ENCODE results near the gene NAGLU. TPM values are rescaled to one million over a fixed set of nuclear protein-coding genes. Genes with fewer than 3 reads are reported as not detected.

The NAGLU gene
- total and polyA plus RNA-seq, 2 experiments from 2014 or later = 76.4 to 121 TPM

DNA sequence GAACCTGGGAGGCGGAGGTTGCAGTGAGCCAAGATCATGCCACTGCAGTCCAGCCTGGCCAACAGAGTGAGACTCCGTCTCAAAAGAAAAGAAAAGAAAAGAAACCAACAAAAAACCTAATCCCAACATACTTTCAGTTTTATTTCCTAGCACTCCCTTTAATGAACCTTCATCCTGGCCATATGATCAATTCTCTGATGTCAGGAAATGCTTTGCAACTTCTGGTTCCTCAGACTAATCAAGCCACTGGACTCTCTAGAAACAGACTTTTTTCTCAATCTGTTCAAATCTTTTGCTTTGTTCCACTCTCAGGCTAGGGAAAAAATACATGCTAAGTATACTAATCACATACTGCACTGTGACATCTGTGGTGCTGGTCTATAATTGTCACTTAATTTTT, 54.8 kb downstream of the NAGLU start:
- TF ChIP-seq, protein P1, sequence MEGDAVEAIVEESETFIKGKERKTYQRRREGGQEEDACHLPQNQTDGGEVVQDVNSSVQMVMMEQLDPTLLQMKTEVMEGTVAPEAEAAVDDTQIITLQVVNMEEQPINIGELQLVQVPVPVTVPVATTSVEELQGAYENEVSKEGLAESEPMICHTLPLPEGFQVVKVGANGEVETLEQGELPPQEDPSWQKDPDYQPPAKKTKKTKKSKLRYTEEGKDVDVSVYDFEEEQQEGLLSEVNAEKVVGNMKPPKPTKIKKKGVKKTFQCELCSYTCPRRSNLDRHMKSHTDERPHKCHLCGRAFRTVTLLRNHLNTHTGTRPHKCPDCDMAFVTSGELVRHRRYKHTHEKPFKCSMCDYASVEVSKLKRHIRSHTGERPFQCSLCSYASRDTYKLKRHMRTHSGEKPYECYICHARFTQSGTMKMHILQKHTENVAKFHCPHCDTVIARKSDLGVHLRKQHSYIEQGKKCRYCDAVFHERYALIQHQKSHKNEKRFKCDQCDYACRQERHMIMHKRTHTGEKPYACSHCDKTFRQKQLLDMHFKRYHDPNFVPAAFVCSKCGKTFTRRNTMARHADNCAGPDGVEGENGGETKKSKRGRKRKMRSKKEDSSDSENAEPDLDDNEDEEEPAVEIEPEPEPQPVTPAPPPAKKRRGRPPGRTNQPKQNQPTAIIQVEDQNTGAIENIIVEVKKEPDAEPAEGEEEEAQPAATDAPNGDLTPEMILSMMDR (IDR thresholded peaks at IDR 0.05; ENCODE audit: poor library complexity) = no peak
- TF ChIP-seq EZH2phosphoT487 (IDR thresholded peaks at IDR 0.05; ENCODE audit: low read depth, severe bottlenecking, unreplicated experiment) = no peak
- TF ChIP-seq EZH2 (IDR thresholded peaks at IDR 0.05; ENCODE audit: borderline replicate concordance) = no peak
- Histone ChIP-seq H3K27me3 (no peaks in the 10 kb centered on the region), H2AFZ (no peak overlapping the region), H3K27ac (no peak overlapping the region), H3K4me3 (no peak overlapping the region), H3K79me2 (peaks cover 31% of the 10 kb centered on the region), H3K4me1 (ENCODE audit: insufficient read depth) (no peaks in the 10 kb centered on the region), H3K9me2 (replicated peaks; ENCODE audit: insufficient read depth) (no peaks in the 10 kb centered on the region), H3K36me3 (replicated peaks; ENCODE audit: insufficient read depth, low read depth) (no peaks in the 10 kb centered on the region), H3K4me2 (no peak overlapping the region), H3K9me3 (ENCODE audit: low read depth) (no peaks in the 10 kb centered on the region), H4K20me1 (ENCODE audit: insufficient read depth, poor library complexity, severe bottlenecking) (no peaks in the 10 kb centered on the region)
- 90% methylated on average over 2 of the region's 2 CpGs for WGBS (ENCODE audit: low lambda C conversion rate, missing lambda C conversion rate)
- no peak for DNase-seq (ENCODE audit: low spot score)

DNA sequence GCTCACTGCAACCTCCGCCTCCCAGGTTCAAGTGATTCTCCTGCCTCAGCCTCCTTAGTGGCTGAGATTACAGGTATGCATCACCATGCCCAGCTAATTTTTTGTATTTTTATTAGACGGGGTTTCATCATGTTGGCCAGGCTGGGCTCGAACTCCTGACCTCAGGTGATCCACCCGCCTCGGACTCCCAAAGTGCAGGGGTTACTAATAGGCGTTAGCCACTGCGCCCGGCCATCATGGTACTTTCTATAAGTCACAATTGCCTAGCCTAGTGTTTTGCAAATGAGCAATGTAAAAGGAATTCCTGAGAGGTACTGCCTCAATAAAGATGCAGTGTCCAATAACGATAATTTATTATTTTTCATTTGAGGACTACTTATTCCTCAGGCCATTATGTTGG, 55.4 kb downstream of the NAGLU start:
- TF ChIP-seq EZH2 (IDR thresholded peaks at IDR 0.05; ENCODE audit: borderline replicate concordance) = no peak
- TF ChIP-seq, protein P1 (IDR thresholded peaks at IDR 0.05; ENCODE audit: poor library complexity) = no peak
- TF ChIP-seq EZH2phosphoT487 (IDR thresholded peaks at IDR 0.05; ENCODE audit: low read depth, severe bottlenecking, unreplicated experiment) = no peak
- H2AFZ ChIP-seq = no peak overlapping the region
- H3K4me2 ChIP-seq = no peak overlapping the region
- H3K79me2 ChIP-seq = peaks cover 34% of the 10 kb centered on the region
- no peak overlapping the region for H3K27ac ChIP-seq
- H3K36me3 ChIP-seq (replicated peaks; ENCODE audit: insufficient read depth, low read depth) = no peaks in the 10 kb centered on the region
- no peaks in the 10 kb centered on the region for H3K9me3 ChIP-seq (ENCODE audit: low read depth)
- no peaks in the 10 kb centered on the region for H3K27me3 ChIP-seq
- no peak for DNase-seq (ENCODE audit: low spot score)
- 96% methylated on average over 9 of the region's 9 CpGs for WGBS (ENCODE audit: low lambda C conversion rate, missing lambda C conversion rate)
- no peaks in the 10 kb centered on the region for H3K4me1 ChIP-seq (ENCODE audit: insufficient read depth)
- no peaks in the 10 kb centered on the region for H4K20me1 ChIP-seq (ENCODE audit: insufficient read depth, poor library complexity, severe bottlenecking)
- no peak overlapping the region for H3K4me3 ChIP-seq
- no peaks in the 10 kb centered on the region for H3K9me2 ChIP-seq (replicated peaks; ENCODE audit: insufficient read depth)

Small RNA genes lying within 50 kb of the gene (microRNA-seq; reads per million reads assigned to microRNA genes)
- 12.5 reads per million, percentile 28 among the genes with 10 or more reads in this experiment for gene MIR5010
- 1.3 reads per million for gene MIR548AT

Small RNA genes lying within 50 kb of the gene (small RNA-seq; reads per million reads assigned to genes)
- 0.16 reads per million for gene MIR548AT

Other genes starting within 250 kb of the NAGLU start
- 5.5 and 6.5 TPM in 2 replicates for gene STAT5A, start 247.7 kb upstream of the NAGLU start, total RNA-seq
- gene STAT5A, start 247.7 kb upstream of the NAGLU start, polyA plus RNA-seq = 3.5 and 6.1 TPM in 2 replicates
- 154 and 163 TPM in 2 replicates for gene STAT3, start 147.8 kb upstream of the NAGLU start, total RNA-seq
- 152 and 157 TPM in 2 replicates for gene STAT3, start 147.8 kb upstream of the NAGLU start, polyA plus RNA-seq
- 69.9 and 85.8 TPM in 2 replicates for gene CAVIN1, start 113.0 kb upstream of the NAGLU start, total RNA-seq
- 96.5 and 111 TPM in 2 replicates for gene CAVIN1, start 113.0 kb upstream of the NAGLU start, polyA plus RNA-seq
- gene ATP6V0A1, start 77.4 kb upstream of the NAGLU start, total RNA-seq = 58.3 and 71.4 TPM in 2 replicates
- 63.4 and 65.2 TPM in 2 replicates for gene ATP6V0A1, start 77.4 kb upstream of the NAGLU start, polyA plus RNA-seq
- gene HSD17B1, start 16.7 kb downstream of the NAGLU start, total RNA-seq = 0.12 and 2.7 TPM in 2 replicates
- gene HSD17B1, start 16.7 kb downstream of the NAGLU start, polyA plus RNA-seq = 4.8 and 6.6 TPM in 2 replicates
- 27.7 and 33.9 TPM in 2 replicates for gene COASY, start 25.9 kb downstream of the NAGLU start, total RNA-seq
- 91.6 and 93.9 TPM in 2 replicates for gene COASY, start 25.9 kb downstream of the NAGLU start, polyA plus RNA-seq
- gene MLX, start 30.9 kb downstream of the NAGLU start, total RNA-seq = 29.7 and 34.0 TPM in 2 replicates
- gene MLX, start 30.9 kb downstream of the NAGLU start, polyA plus RNA-seq = 33.1 and 39.5 TPM in 2 replicates
- gene PSMC3IP, start 41.5 kb downstream of the NAGLU start, total RNA-seq = 1.5 and 1.9 TPM in 2 replicates
- gene PSMC3IP, start 41.5 kb downstream of the NAGLU start, polyA plus RNA-seq = 3.7 and 4.2 TPM in 2 replicates
- gene RETREG3, start 73.1 kb downstream of the NAGLU start, total RNA-seq = 55.3 and 58.7 TPM in 2 replicates
- 36.3 TPM in 2 replicates for gene RETREG3, start 73.1 kb downstream of the NAGLU start, polyA plus RNA-seq
- gene TUBG1, start 73.4 kb downstream of the NAGLU start, total RNA-seq = 28.7 and 33.7 TPM in 2 replicates
- 62.0 and 81.2 TPM in 2 replicates for gene TUBG1, start 73.4 kb downstream of the NAGLU start, polyA plus RNA-seq
- 13.1 and 16.0 TPM in 2 replicates for gene TUBG2, start 123.0 kb downstream of the NAGLU start, total RNA-seq
- 46.3 and 58.7 TPM in 2 replicates for gene TUBG2, start 123.0 kb downstream of the NAGLU start, polyA plus RNA-seq
- 16.9 and 20.5 TPM in 2 replicates for gene PLEKHH3, start 140.8 kb downstream of the NAGLU start, total RNA-seq
- 30.9 and 33.7 TPM in 2 replicates for gene PLEKHH3, start 140.8 kb downstream of the NAGLU start, polyA plus RNA-seq
- gene CCR10, start 145.6 kb downstream of the NAGLU start, total RNA-seq = 0.12 and 0.37 TPM in 2 replicates
- 4.6 and 5.0 TPM in 2 replicates for gene CCR10, start 145.6 kb downstream of the NAGLU start, polyA plus RNA-seq
- gene CNTNAP1, start 146.3 kb downstream of the NAGLU start, total RNA-seq = 3.6 and 4.4 TPM in 2 replicates
- 2.0 and 2.6 TPM in 2 replicates for gene CNTNAP1, start 146.3 kb downstream of the NAGLU start, polyA plus RNA-seq
- gene EZH1, start 208.8 kb downstream of the NAGLU start, total RNA-seq = 12.5 and 22.5 TPM in 2 replicates
- 9.5 and 18.4 TPM in 2 replicates for gene EZH1, start 208.8 kb downstream of the NAGLU start, polyA plus RNA-seq
- gene RAMP2, start 225.0 kb downstream of the NAGLU start, total RNA-seq = 8.7 and 13.1 TPM in 2 replicates
- gene RAMP2, start 225.0 kb downstream of the NAGLU start, polyA plus RNA-seq = 48.7 and 62.3 TPM in 2 replicates
- gene VPS25, start 237.2 kb downstream of the NAGLU start, total RNA-seq = 89.9 and 107 TPM in 2 replicates
- gene VPS25, start 237.2 kb downstream of the NAGLU start, polyA plus RNA-seq = 121 and 125 TPM in 2 replicates
- 1.0 and 1.5 TPM in 2 replicates for gene WNK4, start 244.4 kb downstream of the NAGLU start, total RNA-seq
- 1.7 and 2.2 TPM in 2 replicates for gene WNK4, start 244.4 kb downstream of the NAGLU start, polyA plus RNA-seq